GM06990 (cell line): ENCODE data around the gene ITPK1.

Source experiments
- DNase-seq: peaks from one replicate; pipeline ENCODE4 v3.0.0-alpha.2; 2011; ENCODE audit not compliant: insufficient read length; ENCODE audit errors: extremely low read depth
- H3K27me3 ChIP-seq: replicated peaks from 2 replicates; pipeline ENCODE4 v1.6.0; 2011; ENCODE audit warnings: low read length; ENCODE audit not compliant: control insufficient read depth, insufficient read depth
- H3K36me3 ChIP-seq: 2 replicates; pipeline ENCODE4 v1.5.1; 2011; ENCODE audit warnings: low read length; ENCODE audit not compliant: control insufficient read depth, insufficient read depth
- H3K4me3 ChIP-seq: replicated peaks from 2 replicates; pipeline ENCODE4 v1.5.1; 2011; ENCODE audit warnings: low read depth, mild to moderate bottlenecking, control low read depth, low read length
- TF ChIP-seq, protein P1 (sequence below): IDR thresholded peaks from 2 replicates; pipeline ENCODE4 v1.5.1; 2011; ENCODE audit warnings: low read length, control low read depth, mild to moderate bottlenecking, inconsistent platforms; ENCODE audit not compliant: insufficient read depth, poor library complexity, severe bottlenecking

Gene ITPK1

DNA sequence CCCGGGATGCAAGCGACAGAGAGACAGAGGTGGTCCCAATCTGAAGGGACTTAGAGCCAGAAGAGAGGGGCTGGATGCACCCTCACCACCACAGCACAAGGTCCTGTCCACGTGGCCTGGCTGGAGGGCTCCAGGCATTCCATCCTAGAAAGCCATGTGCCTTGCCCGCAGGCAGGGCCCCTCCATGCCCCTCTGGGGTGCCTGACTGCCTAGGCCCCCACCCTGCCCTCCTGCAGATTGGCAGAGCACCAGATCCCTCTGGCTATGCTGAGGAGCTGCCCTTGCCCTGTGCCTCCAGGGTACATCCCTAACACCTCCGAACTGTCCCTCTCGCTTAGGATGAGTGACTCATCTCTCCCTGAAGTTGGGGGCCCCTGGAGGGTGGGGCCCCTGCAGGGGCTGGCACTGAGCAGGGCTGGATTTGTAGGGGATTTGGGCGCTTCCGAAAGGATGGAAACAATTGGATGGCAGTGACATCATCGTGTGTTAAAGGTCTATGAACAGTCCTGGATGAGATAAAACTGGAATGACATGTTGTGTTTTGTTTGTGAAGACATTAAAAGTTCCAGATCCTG is 141.8 kb downstream of the ITPK1 start:
- DNase-seq = no peak
- H3K4me3 ChIP-seq = no peak overlapping the region
- H3K27me3 ChIP-seq = no peaks in the 10 kb centered on the region
- H3K36me3 ChIP-seq = no peaks in the 10 kb centered on the region; the same call in 1 of the 2 replicates
- TF ChIP-seq, protein P1, sequence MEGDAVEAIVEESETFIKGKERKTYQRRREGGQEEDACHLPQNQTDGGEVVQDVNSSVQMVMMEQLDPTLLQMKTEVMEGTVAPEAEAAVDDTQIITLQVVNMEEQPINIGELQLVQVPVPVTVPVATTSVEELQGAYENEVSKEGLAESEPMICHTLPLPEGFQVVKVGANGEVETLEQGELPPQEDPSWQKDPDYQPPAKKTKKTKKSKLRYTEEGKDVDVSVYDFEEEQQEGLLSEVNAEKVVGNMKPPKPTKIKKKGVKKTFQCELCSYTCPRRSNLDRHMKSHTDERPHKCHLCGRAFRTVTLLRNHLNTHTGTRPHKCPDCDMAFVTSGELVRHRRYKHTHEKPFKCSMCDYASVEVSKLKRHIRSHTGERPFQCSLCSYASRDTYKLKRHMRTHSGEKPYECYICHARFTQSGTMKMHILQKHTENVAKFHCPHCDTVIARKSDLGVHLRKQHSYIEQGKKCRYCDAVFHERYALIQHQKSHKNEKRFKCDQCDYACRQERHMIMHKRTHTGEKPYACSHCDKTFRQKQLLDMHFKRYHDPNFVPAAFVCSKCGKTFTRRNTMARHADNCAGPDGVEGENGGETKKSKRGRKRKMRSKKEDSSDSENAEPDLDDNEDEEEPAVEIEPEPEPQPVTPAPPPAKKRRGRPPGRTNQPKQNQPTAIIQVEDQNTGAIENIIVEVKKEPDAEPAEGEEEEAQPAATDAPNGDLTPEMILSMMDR = no peak

DNA sequence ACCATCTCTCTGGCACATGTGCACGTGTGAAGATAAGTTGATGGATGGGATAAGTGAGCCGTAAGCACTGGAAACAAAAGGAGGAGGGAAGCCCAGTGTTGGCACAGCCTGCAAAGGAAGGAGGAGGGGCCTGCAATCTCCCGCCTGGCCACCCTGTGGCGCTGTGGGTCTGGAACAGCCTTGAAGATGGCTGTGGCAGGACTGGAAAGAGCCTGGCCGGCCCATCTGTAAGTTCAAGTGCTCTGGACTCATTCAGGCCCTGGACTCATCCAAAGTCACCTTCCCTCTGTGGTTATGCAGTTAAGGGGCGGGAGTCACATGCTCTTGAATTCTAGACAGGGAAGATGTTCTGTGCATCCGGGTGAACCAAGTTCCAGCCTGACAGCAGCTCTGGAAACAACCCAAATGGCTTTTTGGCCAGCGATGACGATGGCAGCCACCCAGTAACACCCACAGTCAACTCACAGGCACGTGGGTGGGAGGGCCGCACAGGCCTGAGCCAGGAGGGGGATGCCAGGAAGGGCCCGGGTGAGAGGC is 142.4 kb downstream of the ITPK1 start:
- TF ChIP-seq, protein P1 = peak; percentile 27
- H3K36me3 ChIP-seq = no peaks in the 10 kb centered on the region; the same call in 1 of the 2 replicates

DNA sequence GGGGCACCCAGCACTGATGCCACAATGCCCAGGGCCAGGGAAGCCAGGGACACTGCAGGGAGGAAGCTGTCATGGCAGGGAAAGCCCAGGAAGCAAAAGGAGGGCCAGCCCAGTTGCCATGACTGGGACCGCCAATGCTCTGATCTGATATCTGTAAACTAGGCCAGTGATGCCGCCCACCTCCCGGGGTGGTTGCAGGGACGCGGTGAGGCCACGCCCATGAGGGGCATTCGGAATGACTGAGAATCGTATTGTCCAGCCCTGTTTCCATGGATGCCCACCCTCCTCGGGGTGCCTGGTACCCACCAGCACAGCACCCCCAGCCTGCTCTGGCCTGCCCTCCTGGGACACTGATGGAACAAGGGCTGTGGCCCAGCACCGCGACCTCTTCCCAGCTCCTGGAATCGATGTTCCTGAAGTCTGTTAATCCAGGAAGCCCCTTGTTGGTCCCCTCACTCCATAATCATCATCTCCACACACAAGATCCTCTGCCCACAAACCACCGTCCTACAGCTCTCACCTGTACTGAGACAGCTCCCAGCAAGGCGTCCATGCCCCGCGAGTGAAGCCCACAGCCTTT is 144.0 kb downstream of the ITPK1 start:
- DNase-seq = no peak
- Histone ChIP-seq H3K27me3 (no peaks in the 10 kb centered on the region), H3K36me3 (no peaks in the 10 kb centered on the region), H3K4me3 (no peak overlapping the region)
- TF ChIP-seq, protein P1 = no peak

More for the DNA sequence above, 142.4 kb downstream of the ITPK1 start:
- H3K4me3 ChIP-seq = no peak overlapping the region
- DNase-seq = no peak
- H3K27me3 ChIP-seq = no peaks in the 10 kb centered on the region

DNA sequence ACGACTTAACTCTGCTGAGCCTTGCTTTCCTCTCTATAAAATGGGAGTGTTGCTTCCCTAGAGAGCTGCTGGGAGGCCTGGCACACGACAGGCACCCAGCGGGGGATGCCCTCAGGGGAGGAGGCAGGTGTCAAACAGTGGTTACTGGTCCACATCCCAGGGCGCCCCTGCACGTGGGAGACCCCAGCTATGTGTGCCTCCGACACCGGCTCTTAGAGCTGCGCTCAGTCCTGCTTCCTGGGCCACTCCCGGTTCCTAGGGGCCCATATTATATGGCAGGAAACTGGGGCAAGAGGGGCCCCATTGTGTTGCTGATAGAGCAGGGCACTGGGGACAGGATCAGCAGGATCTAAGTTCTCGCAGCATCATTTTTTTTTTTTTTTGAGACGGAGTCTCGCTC is 145.5 kb downstream of the ITPK1 start:
- TF ChIP-seq, protein P1 = no peak
- DNase-seq = no peak
- no peaks in the 10 kb centered on the region for H3K36me3 ChIP-seq
- H3K27me3 ChIP-seq = no peaks in the 10 kb centered on the region
- H3K4me3 ChIP-seq = no peak overlapping the region

DNA sequence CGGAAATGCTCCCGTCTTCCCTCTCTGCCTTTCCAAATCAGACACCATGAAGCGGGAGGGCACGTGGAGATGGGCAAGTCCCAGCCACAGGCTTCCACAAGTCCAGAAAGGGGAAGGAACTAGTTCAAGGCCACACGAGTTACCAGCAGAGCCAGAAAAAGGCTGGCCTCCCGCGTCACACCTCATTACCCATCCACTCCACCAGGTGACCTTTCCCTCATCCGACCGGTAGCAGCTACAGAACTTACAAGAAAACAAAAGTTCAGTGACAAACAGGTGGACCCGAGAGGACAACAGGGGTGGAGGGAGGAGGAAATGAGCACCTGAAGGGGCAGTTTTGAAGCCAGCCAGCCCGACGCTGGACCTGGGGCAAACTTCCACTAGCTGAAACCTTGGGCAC is 145.9 kb downstream of the ITPK1 start:
- TF ChIP-seq, protein P1 = no peak
- no peak for DNase-seq
- H3K27me3 ChIP-seq = no peaks in the 10 kb centered on the region
- no peak overlapping the region for H3K4me3 ChIP-seq
- H3K36me3 ChIP-seq = no peaks in the 10 kb centered on the region
